Measurements from ENCODE around the gene CCM2L.

GRCh38 chr20:32052090-32052777 is 42.0 kb downstream of the CCM2L start, which contains the start of gene HCK:
- TF ChIP-seq CTCF (IDR thresholded peaks at IDR 0.05) (no peak), POLR2A (IDR thresholded peaks at IDR 0.05) (no peak), POLR2AphosphoS5 (IDR thresholded peaks at IDR 0.05; ENCODE audit: insufficient read depth in 1 of 2, low read depth in 1 of 2) (no peak)
